AG04450 (cell line): ENCODE results near the gene NFIB. TPM values are rescaled to one million over a fixed set of nuclear protein-coding genes. Genes with fewer than 3 reads are reported as not detected.

ENCODE experiments used
- CTCF ChIA-PET: fragments of 300-600, 350-600 bp; formaldehyde crosslinking; extraction: SDS; loops from one replicate; lab custom pipeline; 2022; ENCODE audit warnings: antibody characterized with exemption, inconsistent platforms; lab: Charles Lee
- POLR2A ChIA-PET: fragments of 350-600 bp; formaldehyde crosslinking; extraction: SDS; loops from one replicate; lab custom pipeline; 2021; ENCODE audit warnings: antibody characterized with exemption, inconsistent platforms; lab: Yijun Ruan, JAX
- DNase-seq: peaks from one replicate; pipeline ENCODE4 v3.0.0-alpha.2; 2011; ENCODE audit warnings: low read depth, low spot score
- H3K27ac ChIP-seq: one replicate; pipeline ENCODE4 v1.5.1; 2012; ENCODE audit warnings: low read depth, low read length, control low read depth
- H3K27me3 ChIP-seq: one replicate; pipeline ENCODE4 v1.6.0; 2012; ENCODE audit warnings: low read length; ENCODE audit not compliant: control insufficient read depth, insufficient read depth
- H3K4me3 ChIP-seq: 2 replicates; pipeline ENCODE4 v1.5.1; 2011; ENCODE audit warnings: mild to moderate bottlenecking, low read depth, low read length, control low read depth
- H3K9me3 ChIP-seq: 2 replicates; pipeline ENCODE4 v1.5.1; 2012; ENCODE audit warnings: low read length; ENCODE audit not compliant: control insufficient read depth, insufficient read depth
- polyA plus RNA-seq: library from polyadenylated mRNA; depleted of rRNA; stranded (reverse); fragments of >200 nt; gene quantifications from 2 replicates; pipeline ENCODE4 v1.2.3, GENCODE V29; 2011
- TF ChIP-seq, protein P1 (sequence below): IDR thresholded peaks from 2 replicates; pipeline ENCODE4 v1.5.1; 2011; ENCODE audit warnings: low read depth, low read length, control low read depth, inconsistent platforms

The NFIB gene
- polyA plus RNA-seq, 1 experiment = 2.2 TPM

DNA sequence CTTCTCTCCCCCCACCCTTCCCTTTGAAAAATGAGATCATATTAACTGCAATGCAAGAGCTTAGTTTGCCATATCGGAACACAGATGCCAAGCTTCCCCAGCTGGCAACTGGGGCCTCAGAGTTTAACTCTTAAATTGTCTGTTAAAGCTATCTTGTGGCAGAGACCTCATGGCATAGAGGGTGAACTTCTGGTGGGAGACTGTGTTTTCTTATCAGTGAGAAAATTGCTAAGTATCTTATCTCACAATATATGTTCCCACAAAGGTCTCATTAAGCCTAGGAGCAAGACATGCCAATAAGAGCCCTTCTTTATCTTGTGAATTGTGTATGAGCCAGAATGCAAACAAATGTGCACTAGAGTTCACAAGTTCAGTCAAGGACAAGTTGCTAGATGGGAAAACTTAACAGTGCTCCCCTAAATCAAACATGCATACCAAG, 12.3 kb downstream of the NFIB start:
- POLR2A ChIA-PET = no interaction called here
- TF ChIP-seq, protein P1, sequence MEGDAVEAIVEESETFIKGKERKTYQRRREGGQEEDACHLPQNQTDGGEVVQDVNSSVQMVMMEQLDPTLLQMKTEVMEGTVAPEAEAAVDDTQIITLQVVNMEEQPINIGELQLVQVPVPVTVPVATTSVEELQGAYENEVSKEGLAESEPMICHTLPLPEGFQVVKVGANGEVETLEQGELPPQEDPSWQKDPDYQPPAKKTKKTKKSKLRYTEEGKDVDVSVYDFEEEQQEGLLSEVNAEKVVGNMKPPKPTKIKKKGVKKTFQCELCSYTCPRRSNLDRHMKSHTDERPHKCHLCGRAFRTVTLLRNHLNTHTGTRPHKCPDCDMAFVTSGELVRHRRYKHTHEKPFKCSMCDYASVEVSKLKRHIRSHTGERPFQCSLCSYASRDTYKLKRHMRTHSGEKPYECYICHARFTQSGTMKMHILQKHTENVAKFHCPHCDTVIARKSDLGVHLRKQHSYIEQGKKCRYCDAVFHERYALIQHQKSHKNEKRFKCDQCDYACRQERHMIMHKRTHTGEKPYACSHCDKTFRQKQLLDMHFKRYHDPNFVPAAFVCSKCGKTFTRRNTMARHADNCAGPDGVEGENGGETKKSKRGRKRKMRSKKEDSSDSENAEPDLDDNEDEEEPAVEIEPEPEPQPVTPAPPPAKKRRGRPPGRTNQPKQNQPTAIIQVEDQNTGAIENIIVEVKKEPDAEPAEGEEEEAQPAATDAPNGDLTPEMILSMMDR = no peak
- CTCF ChIA-PET = interaction anchor here (1.2 kb wide), 2 partner anchors 8 to 575 kb away, joined by 3 read pairs; no protein-coding TSS in a partner anchor
- Histone ChIP-seq H3K9me3 (no peaks in the 10 kb centered on the region), H3K4me3 (no peak overlapping the region), H3K27me3 (no peaks in the 10 kb centered on the region), H3K27ac (no peak overlapping the region)
- DNase-seq = no peak

DNA sequence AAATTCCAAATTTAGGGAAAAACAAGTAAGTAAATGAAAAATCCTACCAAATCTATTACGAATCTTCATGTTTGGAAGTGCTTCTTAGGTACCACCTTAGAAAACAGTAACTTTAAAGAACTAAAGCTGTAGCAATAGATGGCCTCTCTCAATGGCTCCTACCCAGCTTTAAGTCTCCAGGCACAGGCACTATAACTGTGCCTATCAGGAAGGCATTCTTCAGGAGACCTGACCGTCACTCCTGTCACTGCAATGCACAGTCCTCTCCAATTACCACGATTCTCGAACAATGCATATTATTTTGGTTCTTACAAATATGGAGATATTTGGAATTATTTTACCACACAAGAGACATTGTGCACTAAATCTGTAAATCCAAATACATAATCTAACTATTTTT, 12.9 kb downstream of the NFIB start:
- ChIA-PET CTCF (interaction anchor here (1.2 kb wide), 2 partner anchors 9 to 574 kb away, joined by 3 read pairs; no protein-coding TSS in a partner anchor), POLR2A (no interaction called here)
- no peak for DNase-seq
- Histone ChIP-seq H3K27ac (no peak overlapping the region), H3K4me3 (no peak overlapping the region), H3K27me3 (no peaks in the 10 kb centered on the region), H3K9me3 (no peaks in the 10 kb centered on the region)
- TF ChIP-seq, protein P1 = no peak

DNA sequence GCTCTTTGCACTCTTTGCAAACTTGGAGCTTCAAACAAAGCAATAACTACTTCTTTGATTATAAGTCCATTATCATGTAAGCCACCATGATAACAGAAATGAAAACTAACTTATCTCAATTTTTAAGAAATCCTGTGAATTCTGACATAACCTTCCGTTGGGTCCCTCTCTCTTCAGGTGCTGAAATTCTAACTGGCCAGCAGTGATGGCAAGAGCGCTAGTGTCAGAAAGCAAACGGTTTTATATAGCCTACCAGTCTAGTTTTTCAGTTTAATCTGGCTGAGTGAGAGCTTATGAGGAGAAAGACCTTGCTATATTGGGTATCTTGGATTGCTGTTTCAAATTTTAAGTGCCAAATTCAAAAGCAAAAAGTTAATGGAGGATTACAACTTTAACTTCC, 13.4 kb downstream of the NFIB start:
- TF ChIP-seq, protein P1 = no peak
- no peak overlapping the region for H3K27ac ChIP-seq
- no peak for DNase-seq
- POLR2A ChIA-PET = no interaction called here
- no peaks in the 10 kb centered on the region for H3K27me3 ChIP-seq
- H3K4me3 ChIP-seq = no peak overlapping the region
- CTCF ChIA-PET = interaction anchor here (1.2 kb wide), 2 partner anchors 9 to 574 kb away, joined by 3 read pairs; no protein-coding TSS in a partner anchor
- no peaks in the 10 kb centered on the region for H3K9me3 ChIP-seq

DNA sequence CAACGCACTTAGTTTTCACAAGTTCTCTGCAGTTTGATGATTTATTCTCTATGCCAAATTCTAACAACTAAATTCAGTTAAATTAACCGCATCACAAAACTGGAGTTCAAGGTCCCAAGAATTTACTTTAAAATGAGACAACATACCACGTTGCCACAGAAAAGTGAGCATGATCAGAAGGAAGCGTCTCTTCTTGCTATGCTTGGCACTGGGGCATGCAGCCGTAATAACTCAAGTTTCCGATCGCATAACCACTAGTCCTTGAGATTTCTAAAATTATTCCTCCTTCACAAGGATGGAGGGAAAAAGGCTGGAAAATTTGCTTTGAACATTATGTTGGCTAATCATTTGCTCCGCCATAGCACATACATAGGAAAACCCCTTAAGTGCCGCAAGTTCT, 13.9 kb downstream of the NFIB start:
- POLR2A ChIA-PET = no interaction called here
- H3K27me3 ChIP-seq = no peaks in the 10 kb centered on the region
- peaks cover 2% of the 10 kb centered on the region; the same call in 1 of the 2 replicates for H3K9me3 ChIP-seq
- no peak for DNase-seq
- H3K4me3 ChIP-seq = no peak overlapping the region
- CTCF ChIA-PET = no interaction called here
- no peak overlapping the region for H3K27ac ChIP-seq
- TF ChIP-seq, protein P1 = no peak

DNA sequence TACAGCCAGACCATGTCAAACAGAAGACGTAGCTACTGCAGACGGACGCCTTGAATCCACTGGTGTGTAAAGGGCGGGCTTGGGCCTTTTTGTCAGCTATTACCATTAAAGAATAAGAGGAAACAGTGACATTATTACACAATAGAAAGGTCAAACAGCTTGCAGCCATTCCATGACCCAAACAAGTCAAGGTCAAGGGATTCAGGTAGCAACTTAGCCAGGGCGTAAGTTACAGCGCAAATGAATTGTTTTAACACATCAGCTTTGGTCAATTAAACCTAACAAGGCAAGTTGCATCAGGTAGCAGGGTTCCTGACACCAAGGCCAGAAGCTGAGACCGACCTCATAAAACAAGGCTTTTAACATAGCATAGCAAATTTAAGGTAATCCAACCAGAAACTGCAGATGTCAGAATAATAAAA, 15.3 kb downstream of the NFIB start:
- Histone ChIP-seq H3K4me3 (no peak overlapping the region), H3K27me3 (no peaks in the 10 kb centered on the region), H3K9me3 (peaks cover 2% of the 10 kb centered on the region; the same call in 1 of the 2 replicates), H3K27ac (no peak overlapping the region)
- POLR2A ChIA-PET = no interaction called here
- CTCF ChIA-PET = no interaction called here
- TF ChIP-seq, protein P1 = no peak
- no peak for DNase-seq
